Mesothelial cell of epicardium (in vitro differentiated cells): ENCODE data around the gene PCSK9. TPM values are rescaled to one million over a fixed set of nuclear protein-coding genes. Genes with fewer than 3 reads are reported as not detected.

ENCODE experiments used
- DNase-seq, 2 experiments: peaks; one replicate each; pipeline ENCODE4 v3.0.0; 2021; ENCODE audit warnings: low spot score in 2 of 2; ENCODE audit not compliant: unreplicated experiment in 2 of 2
- H3K27ac Mint-ChIP-seq: 2 replicates; pipeline ENCODE4 v1.8.0; 2021; ENCODE audit warnings: mixed read lengths
- H3K27me3 Mint-ChIP-seq: 2 replicates; pipeline ENCODE4 v1.8.0; 2021; ENCODE audit warnings: low read depth, mixed read lengths
- H3K36me3 Mint-ChIP-seq: 2 replicates; pipeline ENCODE4 v1.8.0; 2021; ENCODE audit warnings: mixed read lengths
- H3K4me1 Mint-ChIP-seq: 2 replicates; pipeline ENCODE4 v1.8.0; 2021; ENCODE audit warnings: mixed read lengths
- H3K4me3 Mint-ChIP-seq: 2 replicates; pipeline ENCODE4 v1.8.0; 2021; ENCODE audit warnings: mild to moderate bottlenecking, moderate library complexity, mixed read lengths
- H3K9me3 Mint-ChIP-seq: 2 replicates; pipeline ENCODE4 v1.8.0; 2021; ENCODE audit warnings: mixed read lengths
- CTCF ChIP-seq: fragments of 200-600 bp; sonication (generic); IDR thresholded peaks from one replicate; pipeline ENCODE4 v1.5.0; 2021; ENCODE audit warnings: antibody characterized with exemption; ENCODE audit not compliant: unreplicated experiment
- total RNA-seq: library from RNA; stranded (reverse); gene quantifications from 3 replicates; pipeline ENCODE4 v1.2.1, GENCODE V29; 2021

PCSK9 gene
- total RNA-seq, 1 donor from 2014 or later: 1.6 TPM

GRCh38 chr1:55050283-55050682 is 10.9 kb downstream of the PCSK9 start:
- Mint-ChIP-seq H3K4me1 (peaks cover 2% of the 10 kb centered on the region), H3K4me3 (no peak overlapping the region), H3K27ac (no peak overlapping the region), H3K9me3 (no peaks in the 10 kb centered on the region), H3K27me3 (peaks cover 3% of the 10 kb centered on the region), H3K36me3 (no peaks in the 10 kb centered on the region)
- DNase-seq: no peak
- TF ChIP-seq CTCF: no peak

- Mint-ChIP-seq H3K27ac (no peak overlapping the region), H3K27me3 (peaks cover 2% of the 10 kb centered on the region), H3K4me3 (no peak overlapping the region), H3K9me3 (no peaks in the 10 kb centered on the region), H3K36me3 (no peaks in the 10 kb centered on the region), H3K4me1 (peaks cover 2% of the 10 kb centered on the region)
- TF ChIP-seq CTCF: no peak
- DNase-seq: no peak
Measured at GRCh38 chr1:55051169-55051568, 11.8 kb downstream of the PCSK9 start.

GRCh38 chr1:55051621-55052020 is 12.3 kb downstream of the PCSK9 start:
- Mint-ChIP-seq H3K27me3 (peaks cover 2% of the 10 kb centered on the region), H3K4me1 (peaks cover 2% of the 10 kb centered on the region), H3K4me3 (no peak overlapping the region), H3K9me3 (no peaks in the 10 kb centered on the region), H3K36me3 (no peaks in the 10 kb centered on the region), H3K27ac (no peak overlapping the region)
- no peak for DNase-seq
- TF ChIP-seq CTCF: no peak

- H3K27me3 Mint-ChIP-seq: peaks cover 2% of the 10 kb centered on the region
- DNase-seq: no peak
- no peaks in the 10 kb centered on the region for H3K9me3 Mint-ChIP-seq
- no peak overlapping the region for H3K27ac Mint-ChIP-seq
- H3K36me3 Mint-ChIP-seq: no peaks in the 10 kb centered on the region
- TF ChIP-seq CTCF: no peak
- no peak overlapping the region for H3K4me3 Mint-ChIP-seq
- peaks cover 2% of the 10 kb centered on the region for H3K4me1 Mint-ChIP-seq
Measured at GRCh38 chr1:55052221-55053142, 13.1 kb downstream of the PCSK9 start.

GRCh38 chr1:55053265-55053954 is 14.1 kb downstream of the PCSK9 start:
- TF ChIP-seq CTCF: no peak
- Mint-ChIP-seq H3K27ac (no peak overlapping the region), H3K36me3 (no peaks in the 10 kb centered on the region), H3K4me3 (no peak overlapping the region), H3K27me3 (peaks cover 2% of the 10 kb centered on the region), H3K9me3 (no peaks in the 10 kb centered on the region), H3K4me1 (peaks cover 2% of the 10 kb centered on the region)
- DNase-seq: no peak
